Neutrophil (primary cell): ENCODE results near the gene TNS3.

Experiments
- H3K27ac ChIP-seq: fragments of 200-600 bp; sonication (generic); 2 replicates; pipeline ENCODE4 v1.5.1; 2016; ENCODE audit warnings: mild to moderate bottlenecking, moderate library complexity
- H3K27me3 ChIP-seq: fragments of 200-600 bp; sonication (generic); 2 replicates; pipeline ENCODE4 v1.6.0; 2016; ENCODE audit warnings: mild to moderate bottlenecking
- H3K36me3 ChIP-seq: fragments of 200-600 bp; sonication (generic); 2 replicates; pipeline ENCODE4 v1.5.1; 2017
- H3K4me1 ChIP-seq, 2 experiments: fragments of 200-600 bp in 1 of 2; sonication (generic) in 1 of 2; 1 replicate in 1 of 2; 2 replicates in 1 of 2; pipeline versions ENCODE4 v1.5.1 to v1.6.1; 2013 to 2016; ENCODE audit warnings: low read depth in 1 of 2, low read length in 1 of 2, mild to moderate bottlenecking in 1 of 2, moderate library complexity in 1 of 2; ENCODE audit not compliant: control insufficient read depth in 1 of 2, insufficient read depth in 1 of 2
- H3K4me3 ChIP-seq, 2 experiments: fragments of 200-600 bp in 1 of 2; sonication (generic) in 1 of 2; 1 replicate in 1 of 2; 2 replicates in 1 of 2; pipeline ENCODE4 v1.5.1; 2013 to 2016; ENCODE audit warnings: low read depth in 1 of 2, low read length in 1 of 2, mild to moderate bottlenecking in 1 of 2, moderate library complexity in 1 of 2
- H3K9me3 ChIP-seq: fragments of 200-600 bp; sonication (generic); 2 replicates; pipeline ENCODE4 v1.5.1; 2016
- TF ChIP-seq, protein P1 (sequence below): fragments of 200-600 bp; sonication (generic); IDR thresholded peaks from 2 replicates; pipeline ENCODE4 v1.5.1; 2016; ENCODE audit warnings: antibody characterized with exemption

TNS3 gene

DNA sequence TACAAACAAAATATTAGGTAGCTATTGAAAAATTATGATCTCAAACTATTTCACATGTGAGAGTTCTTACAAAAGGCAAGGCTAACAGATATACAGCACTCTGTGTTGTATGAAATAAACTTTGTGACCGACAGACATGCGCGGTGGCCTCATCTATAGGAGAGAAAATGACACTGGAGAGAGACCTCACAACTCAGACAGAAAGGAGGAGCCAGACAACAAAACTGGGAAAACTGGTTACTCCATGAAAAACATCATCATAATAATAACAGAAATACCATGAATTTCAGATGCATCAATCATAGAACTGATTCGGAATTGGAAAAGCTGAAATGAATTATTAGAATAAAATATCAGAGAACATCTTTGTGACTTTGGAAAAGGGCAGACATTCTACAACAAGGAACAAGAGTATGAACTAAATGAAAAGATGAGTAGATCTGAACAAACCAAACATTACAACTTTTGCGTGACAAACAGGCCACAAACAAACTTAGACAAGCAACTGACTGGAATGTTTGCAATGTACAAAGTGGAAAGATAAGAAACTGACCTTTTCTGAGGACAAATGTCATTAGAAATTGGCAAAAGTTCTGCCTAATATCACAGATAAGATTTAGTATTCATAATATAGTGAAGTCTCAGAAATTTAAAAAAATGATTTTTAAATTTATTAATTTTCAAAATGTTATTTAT lies 69.3 kb downstream of the TNS3 start:
- H3K27ac ChIP-seq = no peak overlapping the region
- no peaks in the 10 kb centered on the region for H3K4me1 ChIP-seq
- no peaks in the 10 kb centered on the region for H3K36me3 ChIP-seq
- H3K27me3 ChIP-seq = peaks cover 8% of the 10 kb centered on the region
- no peak overlapping the region for H3K4me3 ChIP-seq
- TF ChIP-seq, protein P1, sequence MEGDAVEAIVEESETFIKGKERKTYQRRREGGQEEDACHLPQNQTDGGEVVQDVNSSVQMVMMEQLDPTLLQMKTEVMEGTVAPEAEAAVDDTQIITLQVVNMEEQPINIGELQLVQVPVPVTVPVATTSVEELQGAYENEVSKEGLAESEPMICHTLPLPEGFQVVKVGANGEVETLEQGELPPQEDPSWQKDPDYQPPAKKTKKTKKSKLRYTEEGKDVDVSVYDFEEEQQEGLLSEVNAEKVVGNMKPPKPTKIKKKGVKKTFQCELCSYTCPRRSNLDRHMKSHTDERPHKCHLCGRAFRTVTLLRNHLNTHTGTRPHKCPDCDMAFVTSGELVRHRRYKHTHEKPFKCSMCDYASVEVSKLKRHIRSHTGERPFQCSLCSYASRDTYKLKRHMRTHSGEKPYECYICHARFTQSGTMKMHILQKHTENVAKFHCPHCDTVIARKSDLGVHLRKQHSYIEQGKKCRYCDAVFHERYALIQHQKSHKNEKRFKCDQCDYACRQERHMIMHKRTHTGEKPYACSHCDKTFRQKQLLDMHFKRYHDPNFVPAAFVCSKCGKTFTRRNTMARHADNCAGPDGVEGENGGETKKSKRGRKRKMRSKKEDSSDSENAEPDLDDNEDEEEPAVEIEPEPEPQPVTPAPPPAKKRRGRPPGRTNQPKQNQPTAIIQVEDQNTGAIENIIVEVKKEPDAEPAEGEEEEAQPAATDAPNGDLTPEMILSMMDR = no peak
- H3K9me3 ChIP-seq = no peaks in the 10 kb centered on the region

DNA sequence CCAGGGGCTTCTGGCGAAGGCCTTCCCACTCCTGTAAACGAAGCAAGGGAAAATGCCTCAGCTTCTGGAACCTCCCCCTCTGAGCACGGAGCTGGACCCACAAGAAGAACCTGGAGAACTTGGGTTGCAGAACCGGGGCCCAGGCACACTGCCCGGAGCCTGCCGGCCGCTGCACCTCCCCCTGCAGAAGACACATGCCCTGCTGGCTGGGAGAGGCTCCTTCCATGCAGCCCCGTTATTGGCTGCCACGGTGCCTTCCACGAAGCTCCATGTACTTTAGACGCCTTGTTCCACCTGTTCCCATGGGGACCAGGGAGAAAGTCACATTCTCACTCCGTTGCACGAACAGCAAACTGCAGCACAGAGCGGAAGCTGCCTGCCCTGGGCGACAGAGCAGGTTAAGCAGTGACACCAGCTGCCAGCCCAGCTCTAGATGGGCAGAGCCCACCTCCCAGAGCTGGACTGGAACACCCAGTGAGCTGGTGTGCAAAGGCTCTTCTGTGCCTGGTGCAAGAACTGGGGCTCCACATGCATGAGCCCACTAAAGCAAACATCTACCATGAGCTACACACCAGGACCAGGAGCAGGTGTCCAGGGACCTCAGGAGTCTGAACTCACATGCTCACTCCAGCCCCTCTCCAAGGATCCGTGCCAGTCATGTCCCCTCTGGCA lies 70.1 kb downstream of the TNS3 start:
- H3K9me3 ChIP-seq = no peaks in the 10 kb centered on the region
- peaks cover 3% of the 10 kb centered on the region for H3K27me3 ChIP-seq
- TF ChIP-seq, protein P1 = no peak
- H3K36me3 ChIP-seq = no peaks in the 10 kb centered on the region
- no peaks in the 10 kb centered on the region for H3K4me1 ChIP-seq
- no peak overlapping the region for H3K4me3 ChIP-seq
- H3K27ac ChIP-seq = no peak overlapping the region

DNA sequence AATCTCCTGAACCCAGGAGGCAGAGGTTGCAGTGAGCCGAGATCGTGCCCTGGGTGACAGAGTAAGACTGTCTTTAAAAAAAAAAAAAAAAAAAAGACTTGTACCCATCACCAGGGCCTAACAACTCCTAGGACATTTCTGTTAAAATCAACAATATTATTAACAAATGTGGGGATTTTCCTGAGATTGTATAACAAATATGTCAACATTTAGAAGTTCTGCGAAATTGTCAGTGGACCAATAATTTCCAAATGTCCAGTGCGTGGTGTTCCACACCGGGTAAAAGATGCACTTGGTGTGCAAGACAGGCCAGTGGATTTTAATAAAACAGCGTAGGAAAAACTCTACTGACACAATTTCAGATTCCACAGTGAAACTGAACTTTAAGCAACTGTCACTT lies 71.1 kb downstream of the TNS3 start:
- Histone ChIP-seq H3K4me3 (no peak overlapping the region), H3K36me3 (no peaks in the 10 kb centered on the region), H3K27me3 (no peaks in the 10 kb centered on the region), H3K27ac (no peak overlapping the region), H3K4me1 (no peaks in the 10 kb centered on the region), H3K9me3 (no peaks in the 10 kb centered on the region)
- TF ChIP-seq, protein P1 = no peak

DNA sequence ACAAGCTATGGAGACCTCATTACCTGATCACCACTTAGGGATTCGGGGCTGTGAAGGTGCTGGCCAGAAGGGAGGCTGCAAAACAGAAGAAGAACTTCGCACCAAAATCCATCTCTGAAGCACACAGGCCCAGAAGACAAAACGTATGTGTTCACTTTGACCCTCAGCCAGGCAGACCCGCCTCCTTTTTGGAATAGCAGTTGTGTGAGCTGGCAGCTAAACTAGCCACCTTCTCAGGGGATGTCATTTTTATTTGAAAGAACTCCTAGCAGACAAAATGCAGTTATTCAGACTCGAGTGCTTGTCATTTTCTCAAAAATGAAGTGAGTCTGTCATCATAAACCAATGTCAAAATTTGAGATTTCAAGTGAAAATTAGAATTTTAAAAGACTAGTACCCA lies 71.7 kb downstream of the TNS3 start:
- Histone ChIP-seq H3K9me3 (no peaks in the 10 kb centered on the region), H3K36me3 (no peaks in the 10 kb centered on the region), H3K4me1 (no peaks in the 10 kb centered on the region), H3K27me3 (no peaks in the 10 kb centered on the region), H3K27ac (no peak overlapping the region), H3K4me3 (no peak overlapping the region)
- TF ChIP-seq, protein P1 = no peak

DNA sequence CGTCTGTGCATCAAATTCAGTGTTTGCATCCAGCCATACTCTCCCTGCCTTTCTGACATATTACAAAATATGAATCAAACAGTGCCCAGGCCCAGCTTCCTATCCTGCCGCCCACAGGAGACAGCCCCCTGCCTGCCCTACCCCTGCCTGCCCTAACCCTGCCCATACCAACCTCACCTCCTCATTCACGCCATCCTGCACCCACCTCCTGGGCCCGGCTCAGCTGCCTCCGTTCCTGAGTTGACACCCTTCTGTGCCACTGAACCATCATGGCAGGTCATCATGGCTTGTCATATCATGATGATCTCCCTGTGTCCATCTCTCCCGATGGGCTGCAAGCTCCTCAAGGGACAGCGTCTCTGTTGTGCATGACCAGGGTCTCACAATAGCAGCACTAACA lies 72.3 kb downstream of the TNS3 start:
- TF ChIP-seq, protein P1 = no peak
- H3K9me3 ChIP-seq = no peaks in the 10 kb centered on the region
- no peaks in the 10 kb centered on the region for H3K27me3 ChIP-seq
- no peak overlapping the region for H3K27ac ChIP-seq
- no peaks in the 10 kb centered on the region for H3K4me1 ChIP-seq
- H3K4me3 ChIP-seq = no peak overlapping the region
- H3K36me3 ChIP-seq = no peaks in the 10 kb centered on the region
